ENCODE data around the gene ISOC1. TPM values are rescaled to one million over a fixed set of nuclear protein-coding genes. Genes with fewer than 3 reads are reported as not detected.

Gene ISOC1
- total RNA-seq, 1 experiment from 2014 or later = 33.3 TPM

GRCh38 chr5:129080766-129081165, 13.8 kb upstream of the ISOC1 start:
- Histone ChIP-seq H3K4me3 (ENCODE audit: low read depth, low read length) (no peak overlapping the region), H3K27me3 (replicated peaks; ENCODE audit: control insufficient read depth, insufficient read depth, low read length) (no peaks in the 10 kb centered on the region), H3K36me3 (ENCODE audit: control insufficient read depth, insufficient read depth, low read length) (no peaks in the 10 kb centered on the region), H3K9me3 (no peaks in the 10 kb centered on the region), H3K4me1 (no peaks in the 10 kb centered on the region)
- intact Hi-C loops (cut with micrococcal nuclease; ENCODE audit: unreplicated experiment) = no loop called here
- H3K27ac Mint-ChIP-seq (ENCODE audit: unreplicated experiment) = no peak overlapping the region
- H3K27me3 Mint-ChIP-seq (ENCODE audit: insufficient read depth, unreplicated experiment) = peaks cover 13% of the 10 kb centered on the region
- H3K4me1 Mint-ChIP-seq (ENCODE audit: low read depth, unreplicated experiment) = no peaks in the 10 kb centered on the region
- no peaks in the 10 kb centered on the region for H3K36me3 Mint-ChIP-seq (ENCODE audit: insufficient read depth, unreplicated experiment)
- H3K4me3 Mint-ChIP-seq (ENCODE audit: unreplicated experiment) = no peak overlapping the region
- no TSS peak for BruUV-seq (replicated peaks)
- ChIA-PET POLR2A (no interaction called here), CTCF (no interaction called here)
- TF ChIP-seq, protein P1, sequence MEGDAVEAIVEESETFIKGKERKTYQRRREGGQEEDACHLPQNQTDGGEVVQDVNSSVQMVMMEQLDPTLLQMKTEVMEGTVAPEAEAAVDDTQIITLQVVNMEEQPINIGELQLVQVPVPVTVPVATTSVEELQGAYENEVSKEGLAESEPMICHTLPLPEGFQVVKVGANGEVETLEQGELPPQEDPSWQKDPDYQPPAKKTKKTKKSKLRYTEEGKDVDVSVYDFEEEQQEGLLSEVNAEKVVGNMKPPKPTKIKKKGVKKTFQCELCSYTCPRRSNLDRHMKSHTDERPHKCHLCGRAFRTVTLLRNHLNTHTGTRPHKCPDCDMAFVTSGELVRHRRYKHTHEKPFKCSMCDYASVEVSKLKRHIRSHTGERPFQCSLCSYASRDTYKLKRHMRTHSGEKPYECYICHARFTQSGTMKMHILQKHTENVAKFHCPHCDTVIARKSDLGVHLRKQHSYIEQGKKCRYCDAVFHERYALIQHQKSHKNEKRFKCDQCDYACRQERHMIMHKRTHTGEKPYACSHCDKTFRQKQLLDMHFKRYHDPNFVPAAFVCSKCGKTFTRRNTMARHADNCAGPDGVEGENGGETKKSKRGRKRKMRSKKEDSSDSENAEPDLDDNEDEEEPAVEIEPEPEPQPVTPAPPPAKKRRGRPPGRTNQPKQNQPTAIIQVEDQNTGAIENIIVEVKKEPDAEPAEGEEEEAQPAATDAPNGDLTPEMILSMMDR (IDR thresholded peaks at IDR 0.05; ENCODE audit: insufficient read depth in 1 of 2, low read depth in 1 of 2, low read length in 1 of 2, severe bottlenecking in 1 of 2, unreplicated experiment in 1 of 2) = no peak
- no peaks in the 10 kb centered on the region for H3K9me3 Mint-ChIP-seq (ENCODE audit: unreplicated experiment)
- DNase-seq = no peak

DNA sequence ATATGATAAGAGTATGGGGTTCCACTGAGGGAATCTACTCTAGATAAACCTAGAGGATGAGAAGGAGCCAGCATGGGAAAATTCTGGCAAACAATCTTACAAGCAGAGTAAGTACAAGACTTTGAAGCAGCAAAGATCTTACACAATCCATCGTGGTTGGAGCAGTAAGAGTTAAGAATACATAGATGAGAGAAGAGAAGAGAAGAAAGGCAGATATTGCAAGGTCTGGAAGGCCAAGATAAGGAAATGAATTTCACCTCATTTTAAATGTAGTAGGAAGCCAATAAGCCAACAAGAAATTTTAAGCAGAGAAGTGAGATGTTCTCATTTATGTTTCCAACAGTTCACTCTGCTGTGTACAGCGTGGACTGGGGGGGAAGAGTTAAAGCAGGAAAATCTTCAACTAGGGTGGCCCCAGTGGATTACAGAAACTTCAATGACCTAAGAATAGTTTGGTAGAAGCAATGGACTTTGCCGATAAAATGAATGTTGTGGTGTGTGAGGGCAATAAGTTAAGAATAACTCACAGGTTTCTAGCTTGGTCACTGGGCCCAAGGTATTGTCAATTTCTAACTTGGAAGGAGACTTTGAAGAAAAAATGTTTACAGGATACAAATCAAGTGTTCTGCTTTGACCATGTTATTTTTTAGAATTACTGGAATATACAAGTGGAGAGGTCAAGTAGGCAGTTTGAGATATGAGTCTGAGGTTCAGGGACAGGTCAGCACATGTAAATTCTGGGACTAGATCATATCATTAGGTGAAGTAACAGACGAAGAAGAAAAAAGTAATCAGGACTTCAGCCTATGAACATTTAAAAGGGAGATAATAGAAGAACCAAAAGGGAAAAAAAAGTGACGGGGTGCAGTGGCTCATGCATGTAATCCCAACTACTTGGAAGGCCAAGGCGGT, 12.1 kb upstream of the ISOC1 start:
- TF ChIP-seq, protein P1 (IDR thresholded peaks at IDR 0.05; ENCODE audit: insufficient read depth in 1 of 2, low read depth in 1 of 2, low read length in 1 of 2, severe bottlenecking in 1 of 2, unreplicated experiment in 1 of 2) = no peak
- no peaks in the 10 kb centered on the region for H3K9me3 ChIP-seq
- intact Hi-C loops (cut with micrococcal nuclease; ENCODE audit: unreplicated experiment) = no loop called here
- H3K4me3 Mint-ChIP-seq (ENCODE audit: unreplicated experiment) = no peak overlapping the region
- H3K27ac Mint-ChIP-seq (ENCODE audit: unreplicated experiment) = no peak overlapping the region
- no peak for DNase-seq
- no peaks in the 10 kb centered on the region for H3K9me3 Mint-ChIP-seq (ENCODE audit: unreplicated experiment)
- no TSS peak for BruUV-seq (replicated peaks)
- H3K27me3 Mint-ChIP-seq (ENCODE audit: insufficient read depth, unreplicated experiment) = peaks cover 20% of the 10 kb centered on the region
- ChIA-PET POLR2A (no interaction called here), CTCF (no interaction called here)
- no peaks in the 10 kb centered on the region for H3K36me3 ChIP-seq (ENCODE audit: control insufficient read depth, insufficient read depth, low read length)
- no peaks in the 10 kb centered on the region for H3K4me1 Mint-ChIP-seq (ENCODE audit: low read depth, unreplicated experiment)
- no peaks in the 10 kb centered on the region for H3K4me1 ChIP-seq
- no peaks in the 10 kb centered on the region for H3K36me3 Mint-ChIP-seq (ENCODE audit: insufficient read depth, unreplicated experiment)
- H3K27me3 ChIP-seq (replicated peaks; ENCODE audit: control insufficient read depth, insufficient read depth, low read length) = no peaks in the 10 kb centered on the region
- H3K4me3 ChIP-seq (ENCODE audit: low read depth, low read length) = no peak overlapping the region

GRCh38 chr5:129094924-129095899, 663 bp downstream of the ISOC1 start:
- Histone ChIP-seq H3K4me3 (ENCODE audit: low read depth, low read length) (peak overlapping the region; percentile 100), H3K36me3 (ENCODE audit: control insufficient read depth, insufficient read depth, low read length) (no peaks in the 10 kb centered on the region), H3K4me1 (no peaks in the 10 kb centered on the region), H3K9me3 (no peaks in the 10 kb centered on the region), H3K27me3 (replicated peaks; ENCODE audit: control insufficient read depth, insufficient read depth, low read length) (no peaks in the 10 kb centered on the region)
- Mint-ChIP-seq H3K27ac (ENCODE audit: unreplicated experiment) (peak overlapping the region; percentile 27), H3K27me3 (ENCODE audit: insufficient read depth, unreplicated experiment) (peaks cover 11% of the 10 kb centered on the region), H3K36me3 (ENCODE audit: insufficient read depth, unreplicated experiment) (peaks cover 5% of the 10 kb centered on the region), H3K4me3 (ENCODE audit: unreplicated experiment) (peak overlapping the region; percentile 78), H3K4me1 (ENCODE audit: low read depth, unreplicated experiment) (no peaks in the 10 kb centered on the region), H3K9me3 (ENCODE audit: unreplicated experiment) (no peaks in the 10 kb centered on the region)
- TF ChIP-seq, protein P1 (IDR thresholded peaks at IDR 0.05; ENCODE audit: insufficient read depth in 1 of 2, low read depth in 1 of 2, low read length in 1 of 2, severe bottlenecking in 1 of 2, unreplicated experiment in 1 of 2) = peak in 1 of 2 experiments; percentile 35
- ChIA-PET CTCF (interaction anchor here (0.6 to 2.0 kb wide), 3 partner anchors 190 to 596 kb away, joined by 3 to 9 read pairs (median 6); no protein-coding TSS in a partner anchor), POLR2A (interaction anchor here (0.5 kb wide), 1 partner anchor 16 kb away, joined by 8 read pairs; no protein-coding TSS in a partner anchor)
- peak; percentile 82 to 83 for DNase-seq
- intact Hi-C loops (cut with micrococcal nuclease; ENCODE audit: unreplicated experiment) = loop anchor here (1.0 to 2.0 kb wide), 2 partner anchors 44 to 190 kb away; no protein-coding TSS in a partner anchor
- TSS peak; percentile 41 for BruUV-seq (replicated peaks)
